SW480 (cell line): ENCODE data around the gene TACO1.

Source experiments
- DNase-seq: peaks from one replicate; pipeline ENCODE4 v3.0.0-alpha.2; 2016; ENCODE audit warnings: low spot score

The TACO1 gene

GRCh38 chr17:63600569-63601438, at the start of gene TACO1:
Gene TACO1, plus strand, starts transcription at chr17:63600895. Its CDS starts 189 bp downstream, at chr17:63601084.
- peak; percentile 82 for DNase-seq

DNA sequence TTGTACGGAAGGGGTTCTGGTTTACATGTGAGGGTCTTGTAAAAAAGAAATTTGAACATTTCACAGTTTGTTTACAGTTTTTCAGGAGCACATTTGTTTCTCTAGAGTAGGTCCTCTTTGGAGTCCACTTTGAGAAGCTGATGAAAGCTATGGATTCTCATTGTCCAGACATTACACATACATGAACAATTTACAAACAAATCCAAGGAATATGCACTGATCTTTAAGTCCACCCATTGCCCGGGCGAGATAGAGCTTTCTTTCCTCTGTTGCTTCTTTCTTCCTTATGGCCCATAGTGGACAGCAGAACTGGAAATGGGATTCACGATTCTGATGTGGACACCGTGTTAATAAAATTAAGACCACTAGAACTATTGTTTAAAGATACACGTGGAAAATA, 48.5 kb upstream of the TACO1 start:
- no peak for DNase-seq

GRCh38 chr17:63555500-63556156, 45.1 kb upstream of the TACO1 start:
- no peak for DNase-seq

DNA sequence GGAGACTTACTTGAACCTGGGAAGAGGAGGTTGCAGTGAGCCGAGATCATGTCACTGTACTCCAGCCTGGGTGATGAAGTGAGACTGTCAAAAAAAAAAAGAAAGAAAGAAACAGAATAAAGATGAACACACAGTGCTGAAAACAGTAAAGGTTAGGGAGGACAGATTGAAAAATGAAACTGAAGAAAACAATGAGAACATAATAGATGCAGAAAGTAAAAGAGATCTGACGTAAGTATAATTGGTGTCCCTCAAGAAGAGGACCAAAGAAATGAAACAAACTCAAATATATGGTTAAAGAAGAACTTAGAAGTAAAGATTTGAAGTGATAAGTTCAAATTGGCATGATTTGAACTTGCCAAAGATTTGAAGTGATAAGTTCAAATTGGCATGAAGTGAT, 43.3 kb upstream of the TACO1 start:
- DNase-seq: no peak

DNA sequence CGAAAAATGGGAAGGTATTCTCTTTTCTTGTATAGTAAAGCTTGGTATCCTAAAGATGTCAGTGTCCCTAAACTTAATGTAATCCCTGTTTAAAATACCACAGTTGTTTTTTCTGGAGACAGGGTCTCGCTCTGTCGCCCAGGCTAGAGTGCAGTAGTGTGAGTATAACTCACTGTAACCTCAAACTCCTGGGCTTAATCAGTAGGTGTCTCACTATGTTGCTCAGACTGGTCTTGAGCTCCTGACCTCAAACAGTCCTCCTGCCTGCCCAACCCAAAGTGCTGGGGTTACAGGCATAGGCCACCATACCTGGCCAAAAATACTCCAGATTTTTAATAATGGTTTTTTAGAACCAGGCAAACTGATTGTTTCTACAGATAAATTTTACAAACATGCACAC, 42.3 kb upstream of the TACO1 start:
- no peak for DNase-seq

DNA sequence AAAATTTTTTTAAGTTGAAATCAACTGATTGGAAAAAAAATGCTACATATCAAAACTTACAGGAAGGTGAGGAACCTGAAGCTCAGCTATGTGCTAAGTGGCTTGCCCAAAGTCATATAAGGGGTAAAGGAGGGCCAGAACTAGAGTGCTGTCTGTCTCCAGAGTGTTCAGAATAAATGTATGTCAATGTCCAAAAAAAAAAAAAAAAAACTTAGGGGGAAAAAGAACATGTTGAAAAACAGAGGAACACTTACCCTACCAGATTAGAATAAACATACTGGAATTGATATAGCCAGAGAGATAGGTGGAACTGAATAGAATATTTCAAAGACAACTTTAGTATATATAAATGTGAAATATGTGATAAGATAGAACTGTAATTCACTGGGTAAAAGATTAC, 38.9 kb upstream of the TACO1 start:
- no peak for DNase-seq

GRCh38 chr17:63563339-63563738, 37.4 kb upstream of the TACO1 start:
- no peak for DNase-seq

GRCh38 chr17:63564562-63564961, 36.1 kb upstream of the TACO1 start:
- DNase-seq: no peak

DNA sequence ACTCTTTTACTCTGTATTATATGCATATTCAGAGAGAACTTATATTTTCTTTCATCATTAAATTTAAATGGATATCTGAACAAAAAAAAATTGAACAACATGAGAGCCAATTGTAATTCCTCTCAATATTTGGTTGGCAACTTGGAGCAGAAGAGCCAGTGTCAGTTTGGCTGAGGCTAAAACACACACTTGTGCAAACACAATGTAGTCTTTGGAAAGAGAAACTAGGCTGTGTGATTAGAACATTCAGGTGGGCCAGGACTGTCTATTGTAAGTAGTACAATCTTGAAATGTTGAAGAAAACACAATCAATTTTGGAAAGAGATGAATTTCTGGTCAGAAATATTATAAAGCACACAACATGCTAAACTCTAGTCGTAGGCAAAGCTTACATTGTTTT, 33.5 kb upstream of the TACO1 start:
- no peak for DNase-seq

DNA sequence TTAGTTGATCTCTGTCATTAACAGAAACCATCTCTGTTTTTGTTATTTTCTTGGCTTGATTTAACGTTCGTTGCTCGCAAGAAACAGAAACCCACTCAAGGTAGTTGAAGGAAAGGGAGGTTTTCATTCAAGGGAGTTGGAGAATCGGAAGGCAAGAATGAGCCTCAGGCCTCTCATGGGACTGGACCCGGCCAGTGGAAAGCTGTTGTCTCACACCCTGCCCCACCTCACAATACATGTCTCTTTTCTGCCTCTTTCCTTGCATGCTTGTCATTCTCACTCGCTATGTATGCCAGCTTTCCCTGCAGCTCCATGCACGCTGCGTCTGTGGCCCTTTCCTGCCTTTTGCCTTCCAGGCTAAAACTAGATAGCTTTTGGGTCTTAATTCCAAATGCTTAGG, 32.1 kb upstream of the TACO1 start:
- DNase-seq: no peak

DNA sequence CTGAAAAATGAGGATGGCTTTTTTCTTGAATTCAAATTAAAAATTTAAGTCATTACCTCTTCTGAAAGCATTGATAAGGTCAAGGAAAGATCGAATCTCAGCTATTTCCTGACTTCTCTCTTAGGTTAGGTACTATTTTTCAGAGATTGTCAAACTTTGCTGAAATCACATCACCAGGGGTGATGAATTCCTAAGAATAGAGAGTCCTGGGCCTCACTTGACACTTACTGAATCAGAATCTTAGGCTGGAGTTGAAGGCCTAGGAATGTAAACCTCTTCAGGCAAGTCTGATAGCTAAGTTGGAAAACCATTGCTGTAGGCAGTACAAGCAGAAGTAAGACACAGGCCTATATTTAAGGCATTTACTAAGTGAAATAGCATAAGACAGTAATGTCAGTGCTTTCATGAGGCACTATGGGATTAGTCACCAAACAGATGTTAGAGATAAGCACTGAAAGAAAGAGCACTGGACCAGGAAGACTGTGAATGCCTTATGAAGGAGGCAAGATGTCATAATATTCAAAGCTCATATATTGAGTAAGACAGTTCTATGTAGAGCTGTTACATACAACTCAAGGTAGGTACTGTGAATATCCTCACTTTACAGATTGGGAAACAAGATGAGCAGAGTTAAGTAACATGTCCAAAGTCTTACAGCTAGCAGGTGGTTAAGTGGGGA, 28.9 kb upstream of the TACO1 start:
- DNase-seq: peak; percentile 20

DNA sequence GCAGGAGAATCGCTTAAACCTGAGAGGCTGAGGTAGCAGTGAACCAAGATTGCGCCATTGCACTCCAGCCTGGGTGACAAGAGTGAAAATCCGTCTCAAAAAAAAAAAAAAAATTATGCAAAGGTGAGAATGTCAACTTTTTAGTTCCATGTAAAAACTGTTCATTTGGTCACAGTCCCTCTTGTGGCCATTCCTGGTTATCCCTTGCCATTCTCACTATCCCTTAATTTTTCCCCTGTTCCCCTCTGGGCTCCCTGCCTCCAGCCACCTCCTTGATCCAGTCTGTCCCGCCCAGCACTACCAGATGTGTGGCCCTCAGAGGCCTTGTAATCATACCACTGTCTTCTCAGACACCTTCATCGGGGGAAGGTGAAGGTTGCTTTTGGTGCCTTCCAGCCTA, 27.1 kb upstream of the TACO1 start:
- no peak for DNase-seq

DNA sequence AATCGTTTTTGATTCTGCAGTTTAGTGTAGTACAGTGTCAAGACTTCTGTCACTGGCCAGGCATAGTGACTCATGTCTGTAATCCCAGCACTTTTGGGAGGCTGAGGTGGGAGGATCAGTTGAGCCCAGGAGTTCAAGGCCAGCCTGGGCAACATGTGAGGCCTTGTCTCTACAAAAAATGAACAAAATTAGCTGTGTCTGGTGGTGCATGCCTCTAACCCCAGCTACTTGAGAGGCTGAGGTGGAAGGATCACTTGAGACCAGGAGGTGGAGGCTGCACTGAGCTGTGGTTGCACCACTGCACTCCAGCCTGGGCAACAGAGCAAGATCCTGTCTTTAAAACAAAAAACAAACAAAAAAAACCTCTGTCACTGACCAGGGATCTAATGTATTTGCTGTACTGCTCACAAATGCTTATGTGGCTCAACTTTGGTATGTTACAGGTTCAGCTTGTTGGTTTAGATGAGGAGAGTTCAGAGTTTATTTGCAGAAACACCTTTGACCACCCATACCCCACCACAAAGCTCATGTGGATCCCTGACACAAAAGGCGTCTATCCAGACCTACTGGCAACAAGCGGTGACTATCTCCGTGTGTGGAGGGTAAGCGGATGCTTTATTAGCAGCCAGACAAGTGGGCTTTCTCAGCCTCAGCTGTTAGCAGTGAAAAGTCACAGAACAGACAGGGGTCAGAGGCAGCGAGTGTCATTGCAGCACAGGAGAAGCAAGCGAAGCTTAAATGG, 22.5 kb upstream of the TACO1 start:
- no peak for DNase-seq

- DNase-seq: no peak
These were observed 22.0 kb upstream of the TACO1 start for GRCh38 chr17:63578769-63579111.

DNA sequence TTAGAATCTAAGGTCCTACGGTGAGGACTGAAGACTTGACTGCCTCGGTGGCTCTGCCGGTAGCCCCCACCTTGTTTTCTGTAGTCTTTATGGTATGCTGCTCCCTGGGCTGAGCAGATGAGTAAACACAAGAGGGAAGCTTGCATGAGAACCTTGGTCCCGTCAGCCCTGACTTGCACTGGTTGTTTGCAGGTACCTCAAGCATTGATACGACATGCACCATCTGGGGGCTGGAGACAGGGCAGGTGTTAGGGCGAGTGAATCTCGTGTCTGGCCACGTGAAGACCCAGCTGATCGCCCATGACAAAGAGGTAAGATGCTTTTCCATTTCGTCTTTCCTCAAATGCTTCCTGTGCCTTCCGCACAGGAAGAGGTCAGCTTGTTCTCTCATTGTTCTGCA, 21.1 kb upstream of the TACO1 start:
- no peak for DNase-seq

DNA sequence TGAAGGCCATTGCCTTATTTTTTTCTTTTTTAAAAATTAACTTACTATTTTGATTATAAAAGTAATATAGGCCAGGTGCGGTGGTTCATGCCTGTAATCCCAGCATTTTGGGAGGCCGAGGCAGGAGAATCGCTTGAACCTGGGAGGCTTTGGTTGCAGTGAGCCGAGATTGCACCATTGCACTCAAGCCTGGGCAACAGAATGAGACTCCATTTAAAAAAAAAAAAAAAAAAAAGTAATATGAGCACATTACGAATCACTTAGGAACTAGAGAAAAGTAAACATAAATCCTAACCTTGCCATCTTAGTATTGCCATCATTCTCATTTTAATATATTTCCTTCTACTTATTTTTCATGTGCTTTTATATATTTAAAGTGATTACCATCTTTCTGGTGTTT, 12.9 kb upstream of the TACO1 start:
- DNase-seq: no peak

DNA sequence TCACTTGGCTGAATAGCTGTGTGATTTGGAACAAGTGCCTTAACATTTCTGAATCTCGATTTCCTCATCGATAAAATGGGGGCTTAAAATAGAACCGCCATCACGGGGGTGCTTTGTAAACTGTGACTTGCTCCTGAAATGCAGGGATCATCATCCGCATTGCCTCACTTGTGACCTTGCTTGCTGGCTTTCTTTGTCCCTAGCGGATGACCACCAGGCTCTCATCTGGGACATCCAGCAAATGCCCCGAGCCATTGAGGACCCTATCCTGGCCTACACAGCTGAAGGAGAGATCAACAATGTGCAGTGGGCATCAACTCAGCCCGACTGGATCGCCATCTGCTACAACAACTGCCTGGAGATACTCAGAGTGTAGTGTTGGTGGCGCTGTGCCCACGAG, 11.9 kb upstream of the TACO1 start:
- no peak for DNase-seq

DNA sequence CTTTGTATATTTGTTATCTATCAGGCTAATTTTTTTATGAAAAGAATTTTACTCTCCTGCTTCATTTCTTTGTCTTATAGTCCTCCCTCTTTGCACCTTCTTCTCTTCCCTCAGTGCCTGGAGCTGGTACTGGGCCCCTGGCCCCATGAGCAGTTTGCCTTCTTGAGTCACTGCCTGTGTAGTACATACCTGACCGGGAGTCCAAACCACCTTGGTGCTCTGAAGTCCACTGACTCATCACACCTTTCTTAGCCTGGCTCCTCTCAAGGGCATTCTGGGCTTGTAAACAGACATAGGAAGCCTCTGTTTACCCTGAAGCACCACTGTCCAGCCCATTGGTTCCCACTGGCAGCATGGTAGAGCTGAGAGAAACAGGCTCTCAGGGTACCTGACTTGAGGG, 11.0 kb upstream of the TACO1 start:
- DNase-seq: no peak

DNA sequence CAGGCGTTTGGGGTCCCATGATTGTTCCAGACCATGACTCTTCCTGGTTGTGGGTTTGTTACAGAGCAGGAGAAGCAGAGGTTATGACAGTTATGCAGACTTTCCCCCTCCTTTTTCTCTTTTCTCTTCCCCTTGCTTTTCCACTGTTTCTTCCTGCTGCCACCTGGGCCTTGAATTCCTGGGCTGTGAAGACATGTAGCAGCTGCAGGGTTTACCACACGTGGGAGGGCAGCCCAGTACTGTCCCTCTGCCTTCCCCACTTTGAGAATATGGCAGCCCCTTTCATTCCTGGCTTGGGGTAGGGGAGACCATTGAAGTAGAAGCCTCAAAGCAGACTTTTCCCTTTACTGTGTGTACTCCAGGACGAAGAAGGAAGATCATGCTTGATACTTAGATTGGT, 7.9 kb upstream of the TACO1 start:
- no peak for DNase-seq

GRCh38 chr17:63595132-63595531, 5.6 kb upstream of the TACO1 start:
- DNase-seq: no peak

DNA sequence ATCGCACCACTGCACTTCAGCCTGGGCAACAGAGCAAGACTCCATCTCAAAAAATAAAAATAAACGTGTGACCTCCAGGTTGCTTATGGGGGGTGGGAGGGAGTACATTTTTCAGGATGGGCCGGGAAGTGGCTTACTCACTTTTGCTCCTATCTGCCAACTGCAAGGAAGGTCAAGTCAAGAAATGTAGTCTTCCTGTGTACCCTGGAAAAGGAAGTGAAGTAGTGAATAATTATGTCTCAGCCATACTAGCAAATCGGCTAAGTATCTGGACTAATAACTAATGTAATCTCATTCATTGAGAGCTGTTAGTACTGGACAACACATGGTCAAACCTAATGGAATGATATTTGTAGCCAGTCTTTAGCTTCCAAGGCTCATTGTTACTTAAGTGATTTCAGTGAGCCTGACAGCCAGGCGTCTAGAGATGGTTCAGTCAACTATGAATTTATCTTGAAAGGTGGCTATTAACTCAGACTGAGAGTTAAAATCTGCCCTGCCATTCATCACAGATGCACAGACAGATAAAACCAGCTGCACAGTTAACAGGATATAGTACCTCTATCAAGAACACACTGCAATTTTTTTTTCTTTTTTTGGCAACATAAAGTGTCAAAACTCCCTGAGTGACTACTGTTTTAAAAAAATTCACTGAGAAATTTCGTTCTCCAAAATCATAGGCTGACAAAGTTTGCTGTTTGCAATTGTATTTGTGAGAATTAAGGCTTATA, 3.7 kb upstream of the TACO1 start:
- no peak for DNase-seq

DNA sequence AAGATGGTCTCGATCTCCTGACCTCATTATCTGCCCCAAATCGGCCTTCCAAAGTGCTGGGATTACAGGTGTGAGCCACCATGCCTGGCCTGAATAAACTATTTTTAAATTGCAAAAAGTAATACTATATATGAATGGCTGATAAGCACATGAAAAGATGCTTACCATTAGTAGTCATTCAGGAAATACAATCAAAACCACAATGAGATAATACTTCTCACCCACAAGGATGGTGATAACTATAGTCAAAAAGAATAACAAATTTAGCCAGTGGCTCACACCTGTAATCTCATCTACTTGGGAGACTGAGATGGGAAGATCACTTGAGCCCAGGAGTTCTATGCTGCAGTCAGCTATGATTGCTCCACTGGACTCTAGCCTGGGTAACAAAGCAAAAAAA, 2.4 kb upstream of the TACO1 start:
- no peak for DNase-seq
